ENCODE data around the gene RDH8. TPM values are rescaled to one million over a fixed set of nuclear protein-coding genes. Genes with fewer than 3 reads are reported as not detected.

The RDH8 gene
- total RNA-seq, 1 donor from 2014 or later, result not detected

DNA sequence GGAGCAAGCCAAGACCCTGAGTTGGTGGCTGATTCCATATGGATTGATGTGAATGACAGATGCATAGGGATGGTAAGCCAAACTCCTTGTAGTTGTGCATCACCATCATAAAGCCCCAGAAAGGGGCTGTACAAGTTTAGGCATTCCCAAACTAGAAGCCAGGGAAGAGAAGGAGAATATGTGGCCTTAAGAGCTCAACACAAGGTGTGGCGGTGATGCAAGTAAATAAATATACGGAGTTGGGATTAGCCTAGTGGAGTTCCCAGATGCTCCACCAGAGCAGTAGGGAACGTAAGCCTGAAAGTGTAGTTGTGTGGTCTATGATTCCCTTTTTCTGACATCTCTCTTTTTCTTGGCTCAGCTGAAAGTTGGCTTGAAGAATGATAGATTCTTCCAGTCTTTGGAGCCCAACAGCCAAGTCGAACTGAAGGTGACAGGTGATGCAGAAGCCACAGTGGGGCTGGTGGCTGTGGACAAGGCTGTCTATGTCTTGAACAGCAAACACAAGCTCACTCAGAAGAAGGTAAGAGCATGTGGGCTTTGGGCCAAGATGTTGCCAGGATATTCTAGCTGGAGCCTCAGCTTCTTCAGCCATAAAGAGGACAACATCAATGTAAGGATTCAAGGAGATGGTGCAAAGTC is 30.1 kb downstream of the RDH8 start:
- Mint-ChIP-seq H3K9me3 (ENCODE audit: unreplicated experiment) (peaks cover 36% of the 10 kb centered on the region), H3K27ac (ENCODE audit: unreplicated experiment) (no peak overlapping the region), H3K4me1 (ENCODE audit: unreplicated experiment) (no peaks in the 10 kb centered on the region), H3K27me3 (ENCODE audit: unreplicated experiment) (peaks cover 15% of the 10 kb centered on the region), H3K36me3 (ENCODE audit: low read depth, unreplicated experiment) (peaks cover 20% of the 10 kb centered on the region), H3K4me3 (ENCODE audit: unreplicated experiment) (no peak overlapping the region)
- TF ChIP-seq, protein P1, sequence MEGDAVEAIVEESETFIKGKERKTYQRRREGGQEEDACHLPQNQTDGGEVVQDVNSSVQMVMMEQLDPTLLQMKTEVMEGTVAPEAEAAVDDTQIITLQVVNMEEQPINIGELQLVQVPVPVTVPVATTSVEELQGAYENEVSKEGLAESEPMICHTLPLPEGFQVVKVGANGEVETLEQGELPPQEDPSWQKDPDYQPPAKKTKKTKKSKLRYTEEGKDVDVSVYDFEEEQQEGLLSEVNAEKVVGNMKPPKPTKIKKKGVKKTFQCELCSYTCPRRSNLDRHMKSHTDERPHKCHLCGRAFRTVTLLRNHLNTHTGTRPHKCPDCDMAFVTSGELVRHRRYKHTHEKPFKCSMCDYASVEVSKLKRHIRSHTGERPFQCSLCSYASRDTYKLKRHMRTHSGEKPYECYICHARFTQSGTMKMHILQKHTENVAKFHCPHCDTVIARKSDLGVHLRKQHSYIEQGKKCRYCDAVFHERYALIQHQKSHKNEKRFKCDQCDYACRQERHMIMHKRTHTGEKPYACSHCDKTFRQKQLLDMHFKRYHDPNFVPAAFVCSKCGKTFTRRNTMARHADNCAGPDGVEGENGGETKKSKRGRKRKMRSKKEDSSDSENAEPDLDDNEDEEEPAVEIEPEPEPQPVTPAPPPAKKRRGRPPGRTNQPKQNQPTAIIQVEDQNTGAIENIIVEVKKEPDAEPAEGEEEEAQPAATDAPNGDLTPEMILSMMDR (IDR thresholded peaks at IDR 0.05; ENCODE audit: unreplicated experiment), result no peak
- no peak for DNase-seq (ENCODE audit: low spot score)

DNA sequence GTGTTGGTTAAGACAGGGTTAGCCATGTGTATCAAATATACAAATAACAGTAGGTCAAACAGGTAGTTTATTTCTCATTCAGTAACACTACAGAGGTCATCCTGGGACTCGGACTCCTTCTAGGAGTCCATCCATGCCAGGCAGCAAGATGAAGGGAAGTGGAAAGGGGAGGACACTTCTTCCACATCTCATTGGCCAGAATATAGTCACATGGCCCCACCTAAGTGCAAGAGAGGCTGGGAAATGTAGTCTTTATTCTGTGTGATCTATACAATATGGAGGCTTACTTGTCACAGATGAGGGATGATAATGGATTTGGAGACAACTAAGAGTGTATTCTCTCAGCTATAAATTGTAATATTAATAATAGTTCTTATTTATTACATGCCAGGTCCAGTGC is 31.1 kb downstream of the RDH8 start:
- Mint-ChIP-seq H3K9me3 (ENCODE audit: unreplicated experiment) (peaks cover 36% of the 10 kb centered on the region), H3K27me3 (ENCODE audit: unreplicated experiment) (peaks cover 15% of the 10 kb centered on the region)
- no peak for DNase-seq (ENCODE audit: low spot score)

DNA sequence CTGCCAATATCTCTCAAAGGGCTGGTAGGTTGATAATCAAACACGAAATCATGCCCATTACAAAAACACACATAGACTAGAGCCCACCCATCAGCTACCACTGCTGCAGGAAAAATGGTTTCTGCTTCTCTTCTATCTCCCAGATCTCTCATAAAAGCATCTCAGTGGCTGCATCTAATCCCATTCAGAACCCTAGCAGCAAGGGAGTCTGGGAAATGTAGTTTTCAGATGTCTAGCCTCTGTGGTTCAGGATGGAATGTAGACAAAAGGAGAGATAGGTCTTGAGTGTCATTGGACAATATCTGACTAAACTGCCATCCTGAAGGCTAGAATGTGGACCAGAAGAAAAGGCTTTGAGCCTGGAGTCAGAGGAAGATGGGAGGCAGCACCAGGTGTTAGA is 32.1 kb downstream of the RDH8 start:
- peaks cover 36% of the 10 kb centered on the region for H3K9me3 Mint-ChIP-seq (ENCODE audit: unreplicated experiment)
- TF ChIP-seq, protein P1 (IDR thresholded peaks at IDR 0.05; ENCODE audit: unreplicated experiment), result no peak
- H3K4me1 Mint-ChIP-seq (ENCODE audit: unreplicated experiment), result no peaks in the 10 kb centered on the region
- H3K4me3 Mint-ChIP-seq (ENCODE audit: unreplicated experiment), result no peak overlapping the region
- DNase-seq (ENCODE audit: low spot score), result no peak
- peaks cover 15% of the 10 kb centered on the region for H3K27me3 Mint-ChIP-seq (ENCODE audit: unreplicated experiment)
- no peak overlapping the region for H3K27ac Mint-ChIP-seq (ENCODE audit: unreplicated experiment)
- H3K36me3 Mint-ChIP-seq (ENCODE audit: low read depth, unreplicated experiment), result peaks cover 20% of the 10 kb centered on the region

More for the DNA sequence above, 31.1 kb downstream of the RDH8 start:
- Mint-ChIP-seq H3K4me1 (ENCODE audit: unreplicated experiment) (no peaks in the 10 kb centered on the region), H3K4me3 (ENCODE audit: unreplicated experiment) (no peak overlapping the region), H3K36me3 (ENCODE audit: low read depth, unreplicated experiment) (peaks cover 20% of the 10 kb centered on the region), H3K27ac (ENCODE audit: unreplicated experiment) (no peak overlapping the region)
- TF ChIP-seq, protein P1 (IDR thresholded peaks at IDR 0.05; ENCODE audit: unreplicated experiment), result no peak

DNA sequence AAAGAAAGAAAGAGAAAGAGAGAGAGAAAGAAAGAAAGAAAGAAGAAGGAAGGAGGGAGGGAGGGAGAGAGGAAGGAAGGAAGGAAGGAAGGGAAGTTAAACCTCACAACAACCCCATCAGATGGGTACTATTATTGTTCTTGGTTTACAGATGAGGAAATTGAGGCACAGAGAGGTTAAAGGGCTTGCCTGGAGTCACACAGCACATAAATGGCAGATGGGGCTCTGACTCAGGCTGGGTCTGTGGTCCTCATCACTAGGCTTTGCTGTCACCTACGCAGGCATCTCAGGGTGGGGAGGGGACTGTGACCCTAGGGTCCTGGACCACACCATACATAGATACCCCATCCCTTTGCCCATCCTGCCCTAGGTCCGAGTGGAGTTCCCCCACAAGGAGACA is 36.3 kb downstream of the RDH8 start:
- no peak overlapping the region for H3K4me3 Mint-ChIP-seq (ENCODE audit: unreplicated experiment)
- no peaks in the 10 kb centered on the region for H3K4me1 Mint-ChIP-seq (ENCODE audit: unreplicated experiment)
- H3K9me3 Mint-ChIP-seq (ENCODE audit: unreplicated experiment), result peaks cover 9% of the 10 kb centered on the region
- H3K27me3 Mint-ChIP-seq (ENCODE audit: unreplicated experiment), result peaks cover 7% of the 10 kb centered on the region
- no peak overlapping the region for H3K27ac Mint-ChIP-seq (ENCODE audit: unreplicated experiment)
- TF ChIP-seq, protein P1 (IDR thresholded peaks at IDR 0.05; ENCODE audit: unreplicated experiment), result no peak
- no peak for DNase-seq (ENCODE audit: low spot score)
- no peaks in the 10 kb centered on the region for H3K36me3 Mint-ChIP-seq (ENCODE audit: low read depth, unreplicated experiment)

DNA sequence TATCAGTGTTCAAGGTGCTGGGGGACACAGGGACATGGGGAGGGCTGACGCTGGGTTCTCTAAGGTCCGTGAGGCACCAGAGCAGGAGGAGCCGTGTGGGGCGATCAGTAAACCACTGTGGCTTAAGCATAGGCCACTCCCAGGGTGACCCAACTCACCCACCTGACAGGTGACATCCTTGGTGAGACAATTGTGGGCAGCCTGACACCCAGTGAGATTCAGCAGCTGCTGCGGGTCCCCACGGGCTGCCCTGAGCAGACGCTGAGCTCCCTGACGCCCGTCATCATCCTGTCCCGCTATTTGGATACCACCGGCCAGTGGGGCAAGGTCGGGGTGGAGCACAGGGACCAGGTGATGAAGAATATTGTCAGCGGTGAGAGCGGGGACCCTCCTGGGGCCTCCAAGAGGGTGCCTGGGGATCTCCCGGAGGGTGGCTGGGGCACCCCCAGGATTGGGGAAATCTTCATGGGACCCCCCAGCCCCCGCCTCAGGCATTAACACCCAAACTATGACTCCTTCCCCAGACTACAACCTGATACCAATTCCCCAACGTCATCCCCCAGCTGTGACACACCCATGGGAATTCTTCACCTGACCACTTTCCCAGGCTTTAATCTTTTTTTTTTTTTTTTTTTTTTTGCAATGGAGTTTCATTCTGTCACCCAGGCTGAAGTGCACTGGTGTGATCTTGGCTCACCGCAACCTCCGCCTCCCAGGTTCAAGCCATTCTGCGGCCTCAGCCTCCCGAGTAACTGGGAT is 39.5 kb downstream of the RDH8 start:
- Mint-ChIP-seq H3K4me1 (ENCODE audit: unreplicated experiment) (no peaks in the 10 kb centered on the region), H3K27ac (ENCODE audit: unreplicated experiment) (no peak overlapping the region), H3K27me3 (ENCODE audit: unreplicated experiment) (peaks cover 9% of the 10 kb centered on the region), H3K4me3 (ENCODE audit: unreplicated experiment) (no peak overlapping the region), H3K9me3 (ENCODE audit: unreplicated experiment) (no peaks in the 10 kb centered on the region), H3K36me3 (ENCODE audit: low read depth, unreplicated experiment) (no peaks in the 10 kb centered on the region)
- DNase-seq (ENCODE audit: low spot score), result no peak
- TF ChIP-seq, protein P1 (IDR thresholded peaks at IDR 0.05; ENCODE audit: unreplicated experiment), result no peak
